Panc1 (cell line): Measurements from ENCODE around the gene SUSD6.

Experiments
- POLR2AphosphoS5 ChIP-seq: IDR thresholded peaks from 2 replicates; pipeline ENCODE4 v1.6.1; 2012; ENCODE audit warnings: mild to moderate bottlenecking, low read depth, low read length, moderate library complexity
- SIN3A ChIP-seq: IDR thresholded peaks from 2 replicates; pipeline ENCODE4 v1.6.1; 2012; ENCODE audit warnings: low read depth, mild to moderate bottlenecking, low read length, moderate library complexity, borderline replicate concordance; ENCODE audit not compliant: insufficient read depth
- TCF7L2 ChIP-seq: IDR thresholded peaks from 2 replicates; pipeline ENCODE4 v1.6.1; 2011; ENCODE audit warnings: mild to moderate bottlenecking, low read depth, low read length, inconsistent platforms
- TF ChIP-seq, protein P1 (sequence below): fragments of 450-650 bp; IDR thresholded peaks from 2 replicates; pipeline ENCODE4 v1.5.1; 2017; ENCODE audit warnings: mild to moderate bottlenecking
- TF ChIP-seq, protein P2 (sequence below), 2 experiments: IDR thresholded peaks; 2 replicates each; pipeline ENCODE4 v1.6.1; 2011 to 2012; ENCODE audit warnings: low read depth in 2 of 2, control low read depth in 1 of 2, low read length in 1 of 2, mild to moderate bottlenecking in 1 of 2, moderate library complexity in 1 of 2; ENCODE audit not compliant: insufficient read depth in 1 of 2

DNA sequence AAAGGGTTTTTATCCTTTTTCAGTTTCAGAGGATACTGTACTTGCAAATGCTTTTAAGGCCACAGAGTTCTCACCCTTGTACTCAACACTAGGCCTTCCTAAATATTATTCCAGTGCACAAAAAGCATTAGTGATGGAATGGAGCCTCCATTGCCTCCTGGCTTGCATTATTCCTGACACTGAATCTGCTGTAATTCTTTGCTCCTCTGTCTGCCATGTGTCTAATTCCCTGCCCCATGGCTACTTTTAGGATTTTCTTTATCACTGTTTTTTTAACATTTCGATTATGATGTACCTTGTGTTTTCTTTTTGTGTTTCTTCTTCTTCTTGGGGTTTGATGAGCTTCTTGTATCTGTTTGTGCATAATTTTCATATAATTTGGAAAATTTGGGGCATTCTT, 29.5 kb downstream of the SUSD6 start:
- TF ChIP-seq POLR2AphosphoS5, result no peak
- TF ChIP-seq, protein P1, sequence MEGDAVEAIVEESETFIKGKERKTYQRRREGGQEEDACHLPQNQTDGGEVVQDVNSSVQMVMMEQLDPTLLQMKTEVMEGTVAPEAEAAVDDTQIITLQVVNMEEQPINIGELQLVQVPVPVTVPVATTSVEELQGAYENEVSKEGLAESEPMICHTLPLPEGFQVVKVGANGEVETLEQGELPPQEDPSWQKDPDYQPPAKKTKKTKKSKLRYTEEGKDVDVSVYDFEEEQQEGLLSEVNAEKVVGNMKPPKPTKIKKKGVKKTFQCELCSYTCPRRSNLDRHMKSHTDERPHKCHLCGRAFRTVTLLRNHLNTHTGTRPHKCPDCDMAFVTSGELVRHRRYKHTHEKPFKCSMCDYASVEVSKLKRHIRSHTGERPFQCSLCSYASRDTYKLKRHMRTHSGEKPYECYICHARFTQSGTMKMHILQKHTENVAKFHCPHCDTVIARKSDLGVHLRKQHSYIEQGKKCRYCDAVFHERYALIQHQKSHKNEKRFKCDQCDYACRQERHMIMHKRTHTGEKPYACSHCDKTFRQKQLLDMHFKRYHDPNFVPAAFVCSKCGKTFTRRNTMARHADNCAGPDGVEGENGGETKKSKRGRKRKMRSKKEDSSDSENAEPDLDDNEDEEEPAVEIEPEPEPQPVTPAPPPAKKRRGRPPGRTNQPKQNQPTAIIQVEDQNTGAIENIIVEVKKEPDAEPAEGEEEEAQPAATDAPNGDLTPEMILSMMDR, result no peak
- TF ChIP-seq, protein P2, sequence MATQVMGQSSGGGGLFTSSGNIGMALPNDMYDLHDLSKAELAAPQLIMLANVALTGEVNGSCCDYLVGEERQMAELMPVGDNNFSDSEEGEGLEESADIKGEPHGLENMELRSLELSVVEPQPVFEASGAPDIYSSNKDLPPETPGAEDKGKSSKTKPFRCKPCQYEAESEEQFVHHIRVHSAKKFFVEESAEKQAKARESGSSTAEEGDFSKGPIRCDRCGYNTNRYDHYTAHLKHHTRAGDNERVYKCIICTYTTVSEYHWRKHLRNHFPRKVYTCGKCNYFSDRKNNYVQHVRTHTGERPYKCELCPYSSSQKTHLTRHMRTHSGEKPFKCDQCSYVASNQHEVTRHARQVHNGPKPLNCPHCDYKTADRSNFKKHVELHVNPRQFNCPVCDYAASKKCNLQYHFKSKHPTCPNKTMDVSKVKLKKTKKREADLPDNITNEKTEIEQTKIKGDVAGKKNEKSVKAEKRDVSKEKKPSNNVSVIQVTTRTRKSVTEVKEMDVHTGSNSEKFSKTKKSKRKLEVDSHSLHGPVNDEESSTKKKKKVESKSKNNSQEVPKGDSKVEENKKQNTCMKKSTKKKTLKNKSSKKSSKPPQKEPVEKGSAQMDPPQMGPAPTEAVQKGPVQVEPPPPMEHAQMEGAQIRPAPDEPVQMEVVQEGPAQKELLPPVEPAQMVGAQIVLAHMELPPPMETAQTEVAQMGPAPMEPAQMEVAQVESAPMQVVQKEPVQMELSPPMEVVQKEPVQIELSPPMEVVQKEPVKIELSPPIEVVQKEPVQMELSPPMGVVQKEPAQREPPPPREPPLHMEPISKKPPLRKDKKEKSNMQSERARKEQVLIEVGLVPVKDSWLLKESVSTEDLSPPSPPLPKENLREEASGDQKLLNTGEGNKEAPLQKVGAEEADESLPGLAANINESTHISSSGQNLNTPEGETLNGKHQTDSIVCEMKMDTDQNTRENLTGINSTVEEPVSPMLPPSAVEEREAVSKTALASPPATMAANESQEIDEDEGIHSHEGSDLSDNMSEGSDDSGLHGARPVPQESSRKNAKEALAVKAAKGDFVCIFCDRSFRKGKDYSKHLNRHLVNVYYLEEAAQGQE (IDR thresholded peaks at IDR 0.05; ENCODE audit: insufficient read depth in 1 of 2, low read depth in 2 of 2, low read length in 1 of 2), result no peak
- TF ChIP-seq SIN3A, result no peak
- TF ChIP-seq TCF7L2, result no peak
